ENCODE results near the gene CDK5R2. TPM values are rescaled to one million over a fixed set of nuclear protein-coding genes. Genes with fewer than 3 reads are reported as not detected.
"Not testable (repeated sequence)": the region's sequence is repeated elsewhere in the genome, so short reads cannot be mapped to it uniquely, and the experiment has no call there.

Gene CDK5R2
- total RNA-seq = not detected in 2 replicates

DNA sequence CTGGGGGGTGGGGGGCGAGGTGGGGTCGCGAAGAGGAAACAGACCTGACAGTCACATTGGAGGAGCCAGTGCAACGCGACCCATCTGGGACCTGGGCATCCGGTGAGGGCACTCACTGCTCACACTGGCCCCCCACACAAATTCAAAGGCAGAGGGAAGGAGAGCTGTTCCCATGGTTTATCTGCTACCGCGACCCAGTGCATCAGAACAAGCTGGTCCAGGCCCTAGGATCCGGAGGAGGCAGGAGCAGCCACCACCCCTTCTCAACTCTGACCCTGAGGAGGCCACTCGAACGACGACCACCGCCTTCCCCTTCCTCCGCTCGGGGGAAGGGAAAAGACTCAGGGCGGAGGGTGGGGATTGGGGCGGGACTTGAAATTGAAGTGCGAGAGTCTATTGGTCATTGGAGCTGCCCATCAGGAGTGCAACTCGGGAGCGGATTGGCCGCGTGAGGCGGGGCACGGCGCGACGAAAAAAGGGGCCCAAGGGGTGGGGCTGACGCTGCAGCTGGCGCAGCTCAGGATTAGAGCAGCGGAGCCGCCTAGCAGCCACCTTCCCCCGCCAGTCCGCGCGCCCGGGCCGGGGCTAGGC is at the start of gene CDK5R2:
Gene CDK5R2 (plus strand): TSS at position 526 of the 591 bp plus-strand sequence. CDS start 155 bp downstream, outside the sequence.
- Mint-ChIP-seq H3K4me1 (ENCODE audit: low read depth) (no peaks in the 10 kb centered on the region), H3K9me3 (no peaks in the 10 kb centered on the region), H3K27me3 (ENCODE audit: insufficient read depth) (peaks cover 65% of the 10 kb centered on the region), H3K36me3 (ENCODE audit: low read depth) (peaks cover 3% of the 10 kb centered on the region), H3K27ac (peak within 1 kb of the TSS; percentile 49), H3K4me3 (peak within 1 kb of the TSS; percentile 19)
- intact Hi-C loops (cut with micrococcal nuclease) = no loop called here
- DNase-seq (ENCODE audit: low spot score) = peak; percentile 19

GRCh38 chr2:218910741-218911140 is 48.7 kb upstream of the CDK5R2 start:
- Mint-ChIP-seq H3K9me3 (no peaks in the 10 kb centered on the region), H3K27me3 (ENCODE audit: insufficient read depth) (peaks cover 27% of the 10 kb centered on the region), H3K4me3 (no peak overlapping the region), H3K36me3 (ENCODE audit: low read depth) (no peaks in the 10 kb centered on the region), H3K27ac (no peak overlapping the region), H3K4me1 (ENCODE audit: low read depth) (peaks cover 18% of the 10 kb centered on the region)
- DNase-seq (ENCODE audit: low spot score) = no peak
- intact Hi-C loops (cut with micrococcal nuclease) = no loop called here

DNA sequence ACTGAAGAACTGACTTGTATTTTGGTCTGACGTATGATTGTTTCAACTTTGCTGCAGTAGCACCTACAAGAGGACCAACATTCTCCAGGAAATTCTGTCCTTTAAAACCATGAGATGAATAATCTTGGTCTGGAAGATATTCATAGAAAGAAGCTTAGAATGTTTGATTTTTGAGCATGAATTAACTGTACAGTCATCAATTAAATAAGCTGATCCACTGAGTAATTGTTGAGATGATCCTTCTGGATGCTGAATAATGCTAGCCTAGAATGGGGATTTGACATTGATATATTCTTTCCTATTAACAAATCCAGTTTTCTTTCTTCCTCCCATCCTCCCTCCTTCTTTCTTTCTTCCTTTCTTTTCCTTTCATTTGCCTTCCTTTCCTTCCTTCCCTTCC is 39.0 kb upstream of the CDK5R2 start:
- Mint-ChIP-seq H3K27me3 (ENCODE audit: insufficient read depth) (peaks cover 14% of the 10 kb centered on the region), H3K4me1 (ENCODE audit: low read depth) (no peaks in the 10 kb centered on the region), H3K36me3 (ENCODE audit: low read depth) (no peaks in the 10 kb centered on the region), H3K4me3 (no peak overlapping the region), H3K27ac (no peak overlapping the region), H3K9me3 (no peaks in the 10 kb centered on the region)
- intact Hi-C loops (cut with micrococcal nuclease) = no loop called here
- no peak for DNase-seq (ENCODE audit: low spot score)

DNA sequence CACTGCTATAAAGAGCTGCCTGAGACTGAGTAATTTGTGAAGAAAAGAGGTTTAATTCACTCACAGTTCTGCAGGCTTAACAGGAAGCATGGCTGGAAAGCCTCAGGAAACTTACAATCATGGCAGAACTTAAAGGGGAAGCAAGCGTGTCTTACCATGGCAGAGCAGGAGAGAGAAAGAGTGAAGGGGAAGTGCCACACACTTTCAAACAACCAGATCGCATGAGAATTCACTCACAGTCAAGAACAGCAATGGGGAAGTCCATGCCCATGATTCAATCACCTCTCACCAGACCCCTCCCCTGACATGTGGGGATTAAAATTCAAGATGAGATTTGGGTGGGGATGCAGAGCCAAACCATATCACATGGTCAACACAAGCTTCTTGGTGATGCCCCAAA is 34.7 kb upstream of the CDK5R2 start:
- Mint-ChIP-seq H3K4me3 (no peak overlapping the region), H3K27ac (no peak overlapping the region), H3K9me3 (no peaks in the 10 kb centered on the region), H3K4me1 (ENCODE audit: low read depth) (no peaks in the 10 kb centered on the region), H3K27me3 (ENCODE audit: insufficient read depth) (peaks cover 15% of the 10 kb centered on the region), H3K36me3 (ENCODE audit: low read depth) (no peaks in the 10 kb centered on the region)
- DNase-seq (ENCODE audit: low spot score) = no peak
- intact Hi-C loops (cut with micrococcal nuclease) = no loop called here

- no peaks in the 10 kb centered on the region for H3K4me1 Mint-ChIP-seq (ENCODE audit: low read depth)
- no peaks in the 10 kb centered on the region for H3K9me3 Mint-ChIP-seq
- H3K27me3 Mint-ChIP-seq (ENCODE audit: insufficient read depth) = peaks cover 15% of the 10 kb centered on the region
- no peaks in the 10 kb centered on the region for H3K36me3 Mint-ChIP-seq (ENCODE audit: low read depth)
- no peak for DNase-seq (ENCODE audit: low spot score)
- no peak overlapping the region for H3K4me3 Mint-ChIP-seq
- intact Hi-C loops (cut with micrococcal nuclease) = no loop called here
- H3K27ac Mint-ChIP-seq = no peak overlapping the region
Measured at GRCh38 chr2:218925434-218925833, 34.0 kb upstream of the CDK5R2 start.

GRCh38 chr2:218927422-218927821 is 32.0 kb upstream of the CDK5R2 start:
- Mint-ChIP-seq H3K4me1 (ENCODE audit: low read depth) (no peaks in the 10 kb centered on the region), H3K27ac (no peak overlapping the region), H3K36me3 (ENCODE audit: low read depth) (no peaks in the 10 kb centered on the region), H3K27me3 (ENCODE audit: insufficient read depth) (peaks cover 10% of the 10 kb centered on the region), H3K9me3 (no peaks in the 10 kb centered on the region), H3K4me3 (no peak overlapping the region)
- intact Hi-C loops (cut with micrococcal nuclease) = no loop called here
- DNase-seq (ENCODE audit: low spot score) = no peak

DNA sequence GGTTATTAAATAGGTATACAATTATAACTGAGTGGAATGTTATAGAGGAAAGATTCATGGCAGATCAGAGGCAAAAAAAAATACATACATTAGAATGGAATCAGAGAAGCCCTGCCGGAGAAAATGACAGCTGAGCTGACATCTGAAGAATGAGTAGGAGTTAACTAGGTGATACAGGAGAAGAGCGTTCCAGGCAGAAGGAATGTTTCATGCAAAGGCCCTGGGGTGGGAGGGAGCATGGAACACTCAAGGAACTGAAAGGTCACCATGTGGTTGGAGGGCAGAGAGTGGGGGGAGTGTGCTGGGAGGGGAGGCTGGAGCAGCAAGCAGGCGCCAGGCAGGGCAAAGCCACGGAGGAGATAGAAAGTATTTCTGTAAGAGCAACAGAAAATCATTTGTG is 31.6 kb upstream of the CDK5R2 start:
- no peak for DNase-seq (ENCODE audit: low spot score)
- intact Hi-C loops (cut with micrococcal nuclease) = no loop called here
- no peaks in the 10 kb centered on the region for H3K4me1 Mint-ChIP-seq (ENCODE audit: low read depth)
- no peak overlapping the region for H3K27ac Mint-ChIP-seq
- H3K4me3 Mint-ChIP-seq = no peak overlapping the region
- peaks cover 12% of the 10 kb centered on the region for H3K27me3 Mint-ChIP-seq (ENCODE audit: insufficient read depth)
- H3K36me3 Mint-ChIP-seq (ENCODE audit: low read depth) = no peaks in the 10 kb centered on the region
- no peaks in the 10 kb centered on the region for H3K9me3 Mint-ChIP-seq

DNA sequence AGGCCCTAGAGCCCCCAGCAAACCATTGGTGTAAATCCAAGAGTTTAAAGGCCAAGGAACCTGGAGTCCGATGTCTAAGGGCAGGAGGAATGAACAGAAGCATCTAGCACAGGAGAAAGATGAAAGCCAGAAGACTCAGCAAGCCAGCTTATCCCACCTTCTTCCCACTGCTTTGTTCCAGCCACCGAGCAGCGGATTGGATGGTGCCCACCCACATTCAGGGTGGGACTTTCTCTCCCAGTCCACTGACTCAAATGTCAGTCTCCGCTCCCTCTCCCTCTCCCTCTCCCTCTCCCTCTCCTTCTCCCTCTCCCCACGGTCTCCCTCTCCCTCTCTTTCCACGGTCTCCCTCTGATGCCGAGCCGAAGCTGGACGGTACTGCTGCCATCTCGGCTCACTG is 29.0 kb upstream of the CDK5R2 start:
- intact Hi-C loops (cut with micrococcal nuclease); H3K27ac Mint-ChIP-seq; H3K36me3 Mint-ChIP-seq (ENCODE audit: low read depth); H3K9me3 Mint-ChIP-seq; H3K4me3 Mint-ChIP-seq; H3K4me1 Mint-ChIP-seq (ENCODE audit: low read depth); DNase-seq (ENCODE audit: low spot score): not testable (repeated sequence)
- peaks cover 15% of the 10 kb centered on the region for H3K27me3 Mint-ChIP-seq (ENCODE audit: insufficient read depth)

DNA sequence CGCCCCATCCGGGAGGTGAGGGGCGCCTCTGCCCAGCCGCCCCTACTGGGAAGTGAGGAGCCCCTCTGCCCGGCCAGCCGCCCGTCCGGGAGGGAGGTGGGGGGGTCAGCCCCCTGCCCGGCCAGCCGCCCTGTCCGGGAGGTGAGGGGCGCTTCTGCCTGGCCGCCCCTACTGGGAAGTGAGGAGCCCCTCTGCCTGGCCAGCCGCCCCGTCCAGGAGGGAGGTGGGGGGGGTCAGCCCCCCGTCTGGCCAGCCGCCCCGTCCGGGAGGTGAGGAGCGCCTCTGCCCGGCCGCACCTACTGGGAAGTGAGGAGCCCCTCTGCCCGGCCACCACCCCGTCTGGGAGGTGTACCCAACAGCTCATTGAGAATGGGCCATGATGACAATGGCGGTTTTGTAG is 27.7 kb upstream of the CDK5R2 start:
- H3K4me3 Mint-ChIP-seq; H3K4me1 Mint-ChIP-seq (ENCODE audit: low read depth); H3K27ac Mint-ChIP-seq; H3K36me3 Mint-ChIP-seq (ENCODE audit: low read depth); intact Hi-C loops (cut with micrococcal nuclease); DNase-seq (ENCODE audit: low spot score); H3K9me3 Mint-ChIP-seq: not testable (repeated sequence)
- H3K27me3 Mint-ChIP-seq (ENCODE audit: insufficient read depth) = peaks cover 20% of the 10 kb centered on the region

DNA sequence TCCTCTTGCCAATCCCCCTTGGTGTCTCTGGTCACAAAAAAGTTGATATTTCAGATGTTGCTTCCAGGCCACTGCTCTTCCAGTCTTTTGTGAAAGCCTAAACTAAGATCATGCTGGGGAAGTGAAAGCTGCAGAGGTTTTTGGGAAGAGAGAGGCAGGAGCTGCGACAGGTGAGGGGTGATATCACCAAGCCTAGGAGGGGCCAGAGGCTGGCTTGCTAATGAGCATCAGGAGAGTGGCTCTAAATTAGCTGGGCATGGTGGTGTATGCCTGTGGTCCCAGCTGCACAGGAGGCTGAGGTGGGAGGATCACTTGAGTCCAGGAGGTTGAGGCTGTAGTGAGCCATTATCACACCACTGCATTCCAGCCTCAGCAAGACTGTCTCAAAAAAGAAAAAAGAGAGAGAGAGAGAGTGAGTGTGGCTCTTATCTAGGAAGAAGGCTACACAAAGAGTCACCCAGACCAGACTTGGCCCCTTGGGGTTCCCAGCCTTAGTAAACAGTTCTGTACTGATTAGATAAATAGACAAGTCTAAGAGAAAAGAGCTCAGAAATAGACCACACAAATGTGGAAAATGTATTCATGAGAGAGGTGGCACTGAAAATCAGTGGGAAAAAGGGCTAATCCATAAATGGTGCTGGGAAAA is 14.6 kb upstream of the CDK5R2 start:
- no peak overlapping the region for H3K27ac Mint-ChIP-seq
- peaks cover 20% of the 10 kb centered on the region for H3K27me3 Mint-ChIP-seq (ENCODE audit: insufficient read depth)
- intact Hi-C loops (cut with micrococcal nuclease) = no loop called here

GRCh38 chr2:218946621-218947020 is 12.8 kb upstream of the CDK5R2 start:
- intact Hi-C loops (cut with micrococcal nuclease) = no loop called here
- no peaks in the 10 kb centered on the region for H3K4me1 Mint-ChIP-seq (ENCODE audit: low read depth)
- H3K4me3 Mint-ChIP-seq = no peak overlapping the region
- H3K36me3 Mint-ChIP-seq (ENCODE audit: low read depth) = no peaks in the 10 kb centered on the region
- H3K9me3 Mint-ChIP-seq = no peaks in the 10 kb centered on the region
- peaks cover 15% of the 10 kb centered on the region for H3K27me3 Mint-ChIP-seq (ENCODE audit: insufficient read depth)
- no peak for DNase-seq (ENCODE audit: low spot score)
- no peak overlapping the region for H3K27ac Mint-ChIP-seq

More for the DNA sequence above, 14.6 kb upstream of the CDK5R2 start:
- Mint-ChIP-seq H3K4me3 (no peak overlapping the region), H3K36me3 (ENCODE audit: low read depth) (no peaks in the 10 kb centered on the region), H3K4me1 (ENCODE audit: low read depth) (no peaks in the 10 kb centered on the region), H3K9me3 (no peaks in the 10 kb centered on the region)
- DNase-seq (ENCODE audit: low spot score) = no peak

GRCh38 chr2:218952160-218952559 is 7.3 kb upstream of the CDK5R2 start:
- intact Hi-C loops (cut with micrococcal nuclease) = no loop called here
- H3K27ac Mint-ChIP-seq = no peak overlapping the region

DNA sequence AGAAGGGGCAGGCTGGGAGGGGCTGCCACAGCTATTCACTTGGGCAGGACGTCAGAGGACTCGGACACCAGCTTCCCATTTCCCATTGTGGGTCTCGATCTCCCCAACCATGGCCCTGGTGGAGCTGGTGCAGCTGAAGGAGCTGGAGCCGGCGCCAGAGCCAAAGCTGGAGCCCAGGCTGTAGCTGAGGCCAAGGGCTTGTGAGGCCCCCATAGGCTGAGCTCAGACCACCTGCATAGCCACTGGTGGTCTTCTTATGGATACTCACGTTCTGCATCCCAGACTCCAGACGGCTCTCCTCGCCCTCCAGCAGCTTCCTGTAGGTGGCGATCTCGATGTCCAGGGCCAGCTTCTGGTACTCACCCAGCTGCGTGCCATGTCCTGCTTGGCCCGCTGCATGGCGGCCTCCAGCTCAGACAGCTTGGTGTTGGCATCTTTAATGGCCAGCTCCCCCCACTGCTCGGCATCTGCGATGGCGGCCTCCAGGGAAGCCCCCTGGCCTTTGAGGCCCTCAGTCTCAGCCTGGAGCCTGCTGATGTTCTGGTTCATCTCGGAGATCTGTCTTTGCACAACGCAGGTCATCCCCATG is 6.0 kb upstream of the CDK5R2 start:
- no peak for DNase-seq (ENCODE audit: low spot score)
- peaks cover 38% of the 10 kb centered on the region for H3K27me3 Mint-ChIP-seq (ENCODE audit: insufficient read depth)
- no peak overlapping the region for H3K27ac Mint-ChIP-seq
- H3K4me3 Mint-ChIP-seq = no peak overlapping the region
- intact Hi-C loops (cut with micrococcal nuclease) = no loop called here
- no peaks in the 10 kb centered on the region for H3K4me1 Mint-ChIP-seq (ENCODE audit: low read depth)
- no peaks in the 10 kb centered on the region for H3K36me3 Mint-ChIP-seq (ENCODE audit: low read depth)
- no peaks in the 10 kb centered on the region for H3K9me3 Mint-ChIP-seq

More at GRCh38 chr2:218952160-218952559, 7.3 kb upstream of the CDK5R2 start:
- Mint-ChIP-seq H3K4me1 (ENCODE audit: low read depth) (no peaks in the 10 kb centered on the region), H3K9me3 (no peaks in the 10 kb centered on the region), H3K36me3 (ENCODE audit: low read depth) (no peaks in the 10 kb centered on the region), H3K4me3 (no peak overlapping the region), H3K27me3 (ENCODE audit: insufficient read depth) (peaks cover 27% of the 10 kb centered on the region)
- no peak for DNase-seq (ENCODE audit: low spot score)
